Parathyroid adenoma (tissue), 2 donors: Measurements from ENCODE around the gene PIK3CB.

ENCODE experiments used
- H2AFZ ChIP-seq: fragments of 300-600 bp; sonication (generic); one replicate; pipeline ENCODE4 v1.7.0; 2017; ENCODE audit warnings: antibody characterized with exemption, mild to moderate bottlenecking
- H3K27ac ChIP-seq: fragments of 300-600 bp; sonication (generic); one replicate; pipeline ENCODE4 v1.7.0; 2017
- H3K27me3 ChIP-seq: fragments of 300-600 bp; sonication (generic); one replicate; pipeline ENCODE4 v1.7.0; 2017; ENCODE audit warnings: low read length; ENCODE audit not compliant: control insufficient read depth, insufficient read depth
- H3K36me3 ChIP-seq: fragments of 300-600 bp; sonication (generic); one replicate; pipeline ENCODE4 v1.7.0; 2017; ENCODE audit warnings: low read length; ENCODE audit not compliant: control insufficient read depth, insufficient read depth
- H3K4me1 ChIP-seq: fragments of 300-600 bp; sonication (generic); one replicate; pipeline ENCODE4 v1.7.0; 2017; ENCODE audit warnings: control low read depth
- H3K4me2 ChIP-seq: fragments of 300-600 bp; sonication (generic); one replicate; pipeline ENCODE4 v1.7.0; 2017; ENCODE audit warnings: low read length
- H3K4me3 ChIP-seq: fragments of 300-600 bp; sonication (generic); one replicate; pipeline ENCODE4 v1.7.0; 2017; ENCODE audit warnings: low read depth, low read length
- H3K79me2 ChIP-seq: fragments of 300-600 bp; sonication (generic); one replicate; pipeline ENCODE4 v1.7.0; 2017; ENCODE audit warnings: control low read depth
- H3K9ac ChIP-seq: fragments of 300-600 bp; sonication (generic); one replicate; pipeline ENCODE4 v1.7.0; 2017; ENCODE audit warnings: mild to moderate bottlenecking
- H3K9me3 ChIP-seq: fragments of 300-600 bp; sonication (generic); one replicate; pipeline ENCODE4 v1.7.0; 2017; ENCODE audit warnings: low read length; ENCODE audit not compliant: control insufficient read depth
- TF ChIP-seq, protein P1 (sequence below): fragments of 300-600 bp; sonication (generic); IDR thresholded peaks from one replicate; pipeline ENCODE4 v1.7.0; 2017; ENCODE audit warnings: antibody characterized with exemption, mild to moderate bottlenecking
- donor health status: primary hyperparathyroidism.

The PIK3CB gene

DNA sequence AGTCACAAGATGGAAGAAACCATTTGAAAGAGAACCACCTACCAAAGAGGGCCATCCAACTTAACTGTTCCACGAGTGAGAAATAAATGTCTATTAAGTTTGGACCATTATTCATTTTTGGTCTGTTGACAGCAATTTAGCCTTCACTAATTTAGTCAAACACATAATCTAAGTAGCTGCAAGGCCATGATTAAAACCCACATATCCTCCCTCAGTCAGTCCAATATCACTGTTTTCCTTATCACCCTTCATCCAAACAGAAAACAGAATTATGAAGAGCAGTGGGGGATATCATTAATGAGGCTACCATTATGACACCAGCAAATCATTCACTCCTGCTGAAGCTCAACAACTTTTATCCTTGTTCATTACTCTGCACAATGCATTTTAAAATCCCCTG lies 52.0 kb downstream of the PIK3CB start:
- Histone ChIP-seq H3K4me1 (no peaks in the 10 kb centered on the region), H3K27ac (no peak overlapping the region)
- TF ChIP-seq, protein P1, sequence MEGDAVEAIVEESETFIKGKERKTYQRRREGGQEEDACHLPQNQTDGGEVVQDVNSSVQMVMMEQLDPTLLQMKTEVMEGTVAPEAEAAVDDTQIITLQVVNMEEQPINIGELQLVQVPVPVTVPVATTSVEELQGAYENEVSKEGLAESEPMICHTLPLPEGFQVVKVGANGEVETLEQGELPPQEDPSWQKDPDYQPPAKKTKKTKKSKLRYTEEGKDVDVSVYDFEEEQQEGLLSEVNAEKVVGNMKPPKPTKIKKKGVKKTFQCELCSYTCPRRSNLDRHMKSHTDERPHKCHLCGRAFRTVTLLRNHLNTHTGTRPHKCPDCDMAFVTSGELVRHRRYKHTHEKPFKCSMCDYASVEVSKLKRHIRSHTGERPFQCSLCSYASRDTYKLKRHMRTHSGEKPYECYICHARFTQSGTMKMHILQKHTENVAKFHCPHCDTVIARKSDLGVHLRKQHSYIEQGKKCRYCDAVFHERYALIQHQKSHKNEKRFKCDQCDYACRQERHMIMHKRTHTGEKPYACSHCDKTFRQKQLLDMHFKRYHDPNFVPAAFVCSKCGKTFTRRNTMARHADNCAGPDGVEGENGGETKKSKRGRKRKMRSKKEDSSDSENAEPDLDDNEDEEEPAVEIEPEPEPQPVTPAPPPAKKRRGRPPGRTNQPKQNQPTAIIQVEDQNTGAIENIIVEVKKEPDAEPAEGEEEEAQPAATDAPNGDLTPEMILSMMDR = no peak

DNA sequence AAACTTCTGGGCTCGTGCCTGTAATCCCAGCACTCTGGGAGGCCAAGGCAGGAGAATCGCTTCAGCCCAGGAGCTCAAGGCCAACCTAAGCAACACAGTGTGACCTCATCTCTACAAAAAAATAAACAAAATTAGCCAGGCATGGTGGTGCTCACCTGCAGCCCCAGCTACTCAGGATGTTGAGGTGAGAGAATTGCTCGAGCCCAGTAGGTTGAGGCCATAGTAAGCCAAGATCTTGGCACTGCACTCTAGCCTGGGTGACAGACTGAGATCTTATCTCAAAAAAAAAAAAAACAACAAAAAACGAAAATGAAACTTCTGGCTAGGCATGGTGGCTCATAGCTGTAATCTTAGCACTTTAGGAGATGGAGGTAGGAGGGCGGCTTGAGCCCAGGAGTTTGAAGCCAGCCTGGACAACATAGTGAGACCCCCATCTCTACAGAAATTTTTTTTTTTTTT lies 53.7 kb downstream of the PIK3CB start:
- no peak overlapping the region for H3K4me3 ChIP-seq
- H2AFZ ChIP-seq = no peak overlapping the region
- no peaks in the 10 kb centered on the region for H3K4me1 ChIP-seq
- H3K27me3 ChIP-seq = no peaks in the 10 kb centered on the region
- H3K27ac ChIP-seq = no peak overlapping the region
- H3K9me3 ChIP-seq = no peaks in the 10 kb centered on the region
- H3K79me2 ChIP-seq = peaks cover 29% of the 10 kb centered on the region
- TF ChIP-seq, protein P1 = no peak
- H3K9ac ChIP-seq = no peak overlapping the region
- no peaks in the 10 kb centered on the region for H3K36me3 ChIP-seq
- H3K4me2 ChIP-seq = no peak overlapping the region

More for the DNA sequence above, 52.0 kb downstream of the PIK3CB start:
- H3K4me3 ChIP-seq = no peak overlapping the region
- no peak overlapping the region for H3K4me2 ChIP-seq
- no peaks in the 10 kb centered on the region for H3K9me3 ChIP-seq
- no peak overlapping the region for H2AFZ ChIP-seq
- peaks cover 29% of the 10 kb centered on the region for H3K79me2 ChIP-seq
- no peak overlapping the region for H3K9ac ChIP-seq
- H3K27me3 ChIP-seq = no peaks in the 10 kb centered on the region
- H3K36me3 ChIP-seq = no peaks in the 10 kb centered on the region

DNA sequence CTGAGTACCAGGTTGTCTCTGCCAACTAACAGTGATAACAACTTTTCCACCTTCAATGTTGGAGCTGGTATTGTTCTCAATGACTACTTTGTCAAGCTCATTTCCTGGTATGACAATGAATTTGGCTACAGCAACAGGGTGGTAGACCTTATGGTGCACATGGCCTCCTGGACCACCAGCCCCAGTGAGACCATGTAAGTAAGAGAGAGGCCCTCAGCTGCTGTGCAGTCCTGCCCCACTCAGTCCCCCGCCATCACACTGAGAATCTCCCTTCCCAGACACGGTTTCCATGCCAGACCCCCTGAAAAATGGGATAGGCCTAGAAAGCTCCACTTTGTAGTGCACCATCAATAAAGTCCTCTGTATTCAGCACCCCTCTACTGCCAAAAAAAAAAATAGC lies 56.1 kb downstream of the PIK3CB start:
- Histone ChIP-seq H2AFZ (no peak overlapping the region), H3K4me1 (peaks cover 14% of the 10 kb centered on the region), H3K9me3 (no peaks in the 10 kb centered on the region), H3K27ac (no peak overlapping the region), H3K4me3 (no peak overlapping the region), H3K9ac (no peak overlapping the region), H3K79me2 (peaks cover 21% of the 10 kb centered on the region), H3K4me2 (no peak overlapping the region), H3K27me3 (no peaks in the 10 kb centered on the region), H3K36me3 (no peaks in the 10 kb centered on the region)
- TF ChIP-seq, protein P1 = no peak

DNA sequence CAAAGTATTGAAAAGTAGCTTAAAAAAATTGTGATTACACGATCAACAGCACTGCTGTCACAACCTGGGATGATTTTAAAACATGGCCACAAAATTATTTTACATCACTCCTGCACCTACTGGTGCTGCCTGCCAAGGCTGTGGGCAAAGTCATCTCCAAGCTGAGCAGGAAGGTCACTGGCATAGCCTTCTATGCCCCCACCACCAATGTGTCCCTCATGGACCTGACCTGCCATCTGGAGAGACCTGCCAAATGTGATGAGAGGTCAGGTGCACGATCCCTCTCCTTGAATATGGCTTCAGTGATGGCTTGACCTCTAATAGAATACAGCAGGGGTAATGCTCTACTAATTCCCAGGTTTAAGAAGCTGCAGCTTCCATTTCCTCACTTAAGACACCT lies 57.8 kb downstream of the PIK3CB start:
- no peak overlapping the region for H3K9ac ChIP-seq
- no peaks in the 10 kb centered on the region for H3K27me3 ChIP-seq
- peaks cover 14% of the 10 kb centered on the region for H3K4me1 ChIP-seq
- no peak overlapping the region for H3K4me2 ChIP-seq
- peaks cover 22% of the 10 kb centered on the region for H3K79me2 ChIP-seq
- TF ChIP-seq, protein P1 = no peak
- no peaks in the 10 kb centered on the region for H3K9me3 ChIP-seq
- H2AFZ ChIP-seq = no peak overlapping the region
- no peak overlapping the region for H3K27ac ChIP-seq
- H3K4me3 ChIP-seq = no peak overlapping the region
- no peaks in the 10 kb centered on the region for H3K36me3 ChIP-seq

DNA sequence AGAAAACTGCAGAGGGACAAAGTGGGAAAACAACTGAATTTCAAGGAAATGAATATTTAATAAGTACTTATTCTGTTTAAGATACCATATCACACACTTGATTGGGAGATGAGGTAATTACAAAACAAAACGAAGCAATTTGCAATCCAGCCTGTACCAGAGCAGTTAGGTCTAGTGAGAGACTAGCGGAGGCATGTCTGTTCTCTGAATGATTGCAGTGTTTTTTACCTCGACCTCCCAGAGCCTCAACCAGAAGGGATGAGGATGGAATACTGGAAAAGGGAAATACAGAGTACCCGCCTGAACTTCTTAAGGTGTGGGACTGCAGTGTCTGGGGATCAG lies 59.5 kb downstream of the PIK3CB start:
- Histone ChIP-seq H3K4me3 (no peak overlapping the region), H3K9me3 (no peaks in the 10 kb centered on the region), H3K4me1 (peaks cover 14% of the 10 kb centered on the region), H3K9ac (no peak overlapping the region), H3K4me2 (no peak overlapping the region), H3K79me2 (peaks cover 11% of the 10 kb centered on the region), H3K27ac (peak overlapping the region; percentile 56), H3K36me3 (no peaks in the 10 kb centered on the region), H3K27me3 (no peaks in the 10 kb centered on the region), H2AFZ (no peak overlapping the region)
- TF ChIP-seq, protein P1 = no peak
